SK-N-SH treated with all-trans-retinoic acid at 6 μM for 48 hours (cell line): ENCODE results near the gene ECM2.

Experiments used
- ARNTL ChIP-seq: fragments of 450-650 bp; formaldehyde crosslinking; IDR thresholded peaks from 2 replicates; pipeline ENCODE4 v1.5.0; 2020; ENCODE audit warnings: low read depth, mild to moderate bottlenecking, moderate library complexity, borderline replicate concordance
- BACH2 ChIP-seq: fragments of 250-450 bp; sonication (Bioruptor Pico); IDR thresholded peaks from 2 replicates; pipeline ENCODE4 v1.9.0; 2021; ENCODE audit warnings: mild to moderate bottlenecking, borderline replicate concordance
- ESRRG ChIP-seq: fragments of 250-450 bp; sonication (Bioruptor Pico); IDR thresholded peaks from 2 replicates; pipeline ENCODE4 v1.6.1; 2021; ENCODE audit warnings: mild to moderate bottlenecking
- GLIS3 ChIP-seq: fragments of 250-450 bp; sonication (Bioruptor Pico); IDR thresholded peaks from 2 replicates; pipeline ENCODE4 v1.5.0; 2020; ENCODE audit warnings: mild to moderate bottlenecking, moderate library complexity
- OSR1 ChIP-seq: fragments of 250-450 bp; sonication (Bioruptor Pico); IDR thresholded peaks from 2 replicates; pipeline ENCODE4 v1.8.0; 2022; ENCODE audit warnings: moderate library complexity, mild to moderate bottlenecking, inconsistent platforms
- TOX ChIP-seq: fragments of 250-450 bp; sonication (Bioruptor Pico); IDR thresholded peaks from 2 replicates; pipeline ENCODE4 v1.8.0; 2021; ENCODE audit warnings: mild to moderate bottlenecking, moderate library complexity, borderline replicate concordance
- ZC3H10 ChIP-seq: fragments of 250-450 bp; sonication (Bioruptor Pico); IDR thresholded peaks from 2 replicates; pipeline ENCODE4 v1.5.1; 2021; ENCODE audit warnings: mild to moderate bottlenecking, moderate library complexity
- TF ChIP-seq, protein P1 (sequence below): fragments of 250-450 bp; sonication (Bioruptor Pico); IDR thresholded peaks from 2 replicates; pipeline ENCODE4 v1.8.0; 2020; ENCODE audit warnings: mild to moderate bottlenecking, moderate library complexity, borderline replicate concordance

DNA sequence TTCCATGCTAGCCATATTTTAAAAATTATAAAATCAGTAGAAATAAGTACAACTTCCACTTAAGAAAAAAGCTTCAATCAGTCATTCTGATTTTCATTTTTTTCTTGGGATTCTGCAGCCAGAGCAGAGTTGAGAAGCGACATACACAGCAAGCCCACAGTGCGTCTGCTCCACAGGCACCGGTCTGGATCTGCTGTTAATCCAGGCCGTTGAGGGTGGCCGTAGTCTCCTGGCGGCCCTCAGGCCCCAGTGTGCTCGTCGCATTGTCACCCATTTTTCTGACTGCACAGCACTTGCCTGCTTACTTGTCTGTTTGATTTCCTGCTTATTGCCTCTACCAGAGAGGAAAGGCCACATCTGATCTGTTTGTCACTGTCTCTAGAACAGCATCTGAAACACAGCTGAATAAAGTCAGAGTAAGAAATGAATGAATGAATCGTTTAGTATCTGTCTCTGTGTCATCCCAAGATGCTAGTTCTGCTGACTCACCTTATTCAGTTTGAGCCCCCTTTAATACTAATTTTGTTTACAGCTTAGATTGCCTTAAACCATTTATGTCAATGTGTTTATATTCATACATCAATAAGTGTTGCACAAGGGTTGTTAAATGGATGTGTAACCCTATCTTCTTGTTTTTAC lies 41.9 kb downstream of the ECM2 start:
- no peak for TF ChIP-seq GLIS3 (CRISPR knock-in tag)
- TF ChIP-seq OSR1 (CRISPR knock-in tag), result no peak
- TF ChIP-seq, protein P1, sequence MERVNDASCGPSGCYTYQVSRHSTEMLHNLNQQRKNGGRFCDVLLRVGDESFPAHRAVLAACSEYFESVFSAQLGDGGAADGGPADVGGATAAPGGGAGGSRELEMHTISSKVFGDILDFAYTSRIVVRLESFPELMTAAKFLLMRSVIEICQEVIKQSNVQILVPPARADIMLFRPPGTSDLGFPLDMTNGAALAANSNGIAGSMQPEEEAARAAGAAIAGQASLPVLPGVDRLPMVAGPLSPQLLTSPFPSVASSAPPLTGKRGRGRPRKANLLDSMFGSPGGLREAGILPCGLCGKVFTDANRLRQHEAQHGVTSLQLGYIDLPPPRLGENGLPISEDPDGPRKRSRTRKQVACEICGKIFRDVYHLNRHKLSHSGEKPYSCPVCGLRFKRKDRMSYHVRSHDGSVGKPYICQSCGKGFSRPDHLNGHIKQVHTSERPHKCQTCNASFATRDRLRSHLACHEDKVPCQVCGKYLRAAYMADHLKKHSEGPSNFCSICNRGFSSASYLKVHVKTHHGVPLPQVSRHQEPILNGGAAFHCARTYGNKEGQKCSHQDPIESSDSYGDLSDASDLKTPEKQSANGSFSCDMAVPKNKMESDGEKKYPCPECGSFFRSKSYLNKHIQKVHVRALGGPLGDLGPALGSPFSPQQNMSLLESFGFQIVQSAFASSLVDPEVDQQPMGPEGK, result no peak
- no peak for TF ChIP-seq TOX (CRISPR knock-in tag)
- TF ChIP-seq ARNTL (CRISPR knock-in tag), result no peak
- TF ChIP-seq ESRRG (CRISPR knock-in tag), result no peak
- TF ChIP-seq BACH2 (CRISPR knock-in tag), result no peak
- TF ChIP-seq ZC3H10, result no peak
